HG02798 (cell line): ENCODE measurements around the gene IL37.
"Not testable (repeated sequence)": the region's sequence is repeated elsewhere in the genome, so short reads cannot be mapped to it uniquely, and the experiment has no call there.

Experiments used
- ATAC-seq: cut with Tn5 transposase; IDR thresholded peaks from one replicate; pipeline ENCODE4 v1.9.1; 2021; ENCODE audit warnings: mild to moderate bottlenecking; ENCODE audit not compliant: unreplicated experiment, poor library complexity

IL37 gene

DNA sequence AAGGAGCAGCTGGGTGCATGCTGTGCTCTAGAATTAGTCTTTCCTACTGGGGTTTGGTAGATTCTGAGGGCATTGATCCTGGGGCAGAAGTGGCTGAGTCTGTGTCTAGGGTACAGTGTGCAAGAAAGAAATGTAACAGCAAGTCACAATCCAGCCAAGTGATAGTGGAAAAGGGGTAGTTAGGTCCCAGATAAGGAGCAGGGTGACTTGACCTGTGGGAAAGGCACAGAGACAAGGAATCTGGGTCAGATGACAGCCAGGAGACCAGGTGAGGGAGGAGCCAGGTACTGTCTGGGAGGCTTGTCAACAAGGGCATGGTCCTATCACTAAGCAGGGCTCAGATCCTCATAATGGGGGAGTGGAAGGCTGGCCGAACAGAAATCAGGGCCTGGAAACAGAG is 8.1 kb downstream of the IL37 start:
- ATAC-seq = no peak

DNA sequence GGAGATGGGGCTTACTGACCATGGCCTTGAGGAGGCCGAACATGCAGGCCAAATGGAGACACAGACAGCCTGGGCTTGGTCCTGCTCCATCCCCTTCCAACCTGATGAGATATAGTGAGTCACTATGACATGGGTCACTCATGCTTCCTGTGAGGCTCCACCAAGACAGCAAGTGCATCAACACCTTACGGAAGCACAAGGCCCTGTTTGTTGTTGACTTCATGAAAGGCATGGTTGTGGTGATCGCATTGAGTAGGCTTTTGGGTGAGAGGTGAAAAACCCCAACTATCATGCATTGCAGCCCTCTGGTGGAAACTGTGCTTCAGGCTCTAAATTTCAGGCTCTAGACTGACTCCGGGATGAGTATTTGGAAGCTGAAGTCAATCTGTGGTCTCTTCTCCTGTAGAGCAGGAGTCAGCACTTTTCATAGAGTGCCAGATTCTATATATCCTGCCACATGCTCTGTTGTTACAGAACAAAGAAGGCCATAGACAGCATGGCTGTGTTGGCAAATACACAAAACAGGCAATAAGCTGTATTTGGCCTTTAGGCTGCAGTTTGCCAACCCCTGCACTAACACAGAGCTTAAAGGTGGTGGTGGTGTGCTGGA is 10.1 kb downstream of the IL37 start:
- no peak for ATAC-seq

DNA sequence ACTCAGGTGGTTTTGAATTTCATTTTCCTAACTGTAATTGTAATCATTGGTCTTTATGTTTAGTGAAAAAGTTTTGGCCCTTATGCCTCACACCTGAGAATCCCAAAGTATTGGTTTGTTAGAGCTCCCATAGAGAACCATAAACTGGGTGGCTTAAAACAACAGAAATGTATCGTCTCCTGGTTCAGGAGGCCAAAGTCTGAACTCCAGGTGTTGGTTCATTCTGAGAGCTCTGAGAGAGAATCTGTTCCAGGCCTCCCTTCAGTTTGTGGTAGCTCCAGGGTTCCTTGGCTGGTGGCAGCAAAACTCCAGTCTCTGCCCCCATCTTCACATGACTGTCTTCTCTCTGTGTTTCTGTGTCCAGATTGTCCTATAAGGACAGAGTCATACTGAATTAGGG is 11.0 kb downstream of the IL37 start:
- no peak for ATAC-seq

DNA sequence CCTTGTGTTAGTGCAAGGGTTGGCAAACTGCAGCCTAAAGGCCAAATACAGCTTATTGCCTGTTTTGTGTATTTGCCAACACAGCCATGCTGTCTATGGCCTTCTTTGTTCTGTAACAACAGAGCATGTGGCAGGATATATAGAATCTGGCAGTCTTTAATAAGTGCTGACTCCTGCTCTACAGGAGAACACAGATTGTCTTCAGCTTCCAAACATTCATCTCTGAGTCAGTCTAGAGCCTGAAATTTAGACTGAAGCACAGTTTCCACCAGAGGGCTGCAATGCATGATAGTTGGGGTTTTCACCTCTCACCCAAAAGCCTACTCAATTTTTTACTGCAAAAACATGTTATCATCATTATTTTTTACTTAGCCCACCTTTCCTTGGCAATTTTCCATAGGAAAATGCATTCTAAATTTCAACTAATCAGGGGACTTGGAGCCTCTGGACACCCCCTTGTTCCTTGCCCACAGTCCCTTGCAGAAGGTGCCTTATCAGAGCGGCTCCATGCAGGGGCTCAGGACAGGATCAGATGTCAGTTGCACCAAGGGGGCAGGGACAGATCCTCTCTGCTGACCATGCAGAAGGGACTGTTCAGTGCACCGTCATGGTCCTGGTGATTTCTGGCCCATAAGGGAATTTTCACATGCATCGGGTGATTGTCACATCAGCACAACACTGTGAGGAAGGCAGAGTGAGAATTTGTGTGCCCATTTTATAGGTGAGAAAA is 12.4 kb downstream of the IL37 start:
- ATAC-seq = no peak

DNA sequence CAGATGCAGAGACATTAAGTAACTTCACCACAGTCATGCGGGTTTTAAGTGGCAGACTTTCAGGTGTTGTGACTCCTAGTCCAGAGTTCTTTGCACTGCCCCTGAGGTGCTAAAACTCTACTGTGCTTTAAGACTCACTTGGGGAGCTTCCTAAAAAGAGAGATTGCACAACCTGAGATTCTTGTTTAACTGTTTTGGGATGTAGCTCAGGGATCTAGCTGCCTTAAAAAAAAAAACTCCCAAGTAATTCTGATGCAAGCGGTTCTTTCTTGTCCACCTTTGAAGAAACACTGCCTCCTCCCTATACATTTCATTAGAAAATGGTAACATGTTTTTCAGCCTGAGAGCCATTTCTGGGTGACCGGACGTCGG is 13.0 kb downstream of the IL37 start:
- no peak for ATAC-seq

DNA sequence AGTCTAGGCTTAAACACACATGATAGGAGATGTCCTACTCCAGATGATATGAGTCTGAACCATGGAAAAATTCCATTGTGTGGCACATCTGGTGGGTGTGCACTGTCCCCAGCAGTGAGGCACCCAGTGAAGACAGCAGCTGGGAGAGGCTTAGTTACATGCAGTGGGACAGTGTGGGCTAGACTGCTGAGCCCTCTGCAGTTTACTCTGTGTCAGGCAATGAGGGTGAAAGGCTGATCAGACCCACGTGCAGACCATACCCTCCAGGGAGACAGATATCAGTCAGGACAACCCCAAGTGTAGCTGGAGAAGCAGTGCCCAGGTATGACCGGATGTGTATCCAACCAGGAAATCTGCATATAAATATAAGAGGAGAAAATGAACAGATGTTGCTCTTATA is 13.4 kb downstream of the IL37 start:
- ATAC-seq = no peak

- ATAC-seq = no peak
Measured at GRCh38 chr2:112924821-112925220, 13.9 kb downstream of the IL37 start.

DNA sequence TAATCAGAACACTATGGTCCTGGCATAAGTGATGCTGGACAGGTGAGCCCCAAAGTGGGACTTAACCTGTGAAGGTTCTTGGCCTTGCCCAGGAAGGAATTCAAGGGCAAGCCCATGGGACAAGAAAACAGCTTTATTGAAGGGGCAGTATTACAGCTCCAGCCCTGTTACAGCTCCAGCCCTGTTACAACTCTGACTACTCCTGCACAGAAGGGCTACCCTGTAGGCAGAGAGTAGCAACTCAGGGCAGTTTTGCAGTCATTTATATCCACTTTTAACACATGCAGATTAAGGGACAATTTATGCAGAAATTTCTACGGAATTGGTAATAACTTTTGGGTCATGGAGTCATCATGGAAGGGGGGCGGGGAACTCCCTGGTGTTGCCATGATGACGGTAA is 15.7 kb downstream of the IL37 start:
- ATAC-seq = no peak

DNA sequence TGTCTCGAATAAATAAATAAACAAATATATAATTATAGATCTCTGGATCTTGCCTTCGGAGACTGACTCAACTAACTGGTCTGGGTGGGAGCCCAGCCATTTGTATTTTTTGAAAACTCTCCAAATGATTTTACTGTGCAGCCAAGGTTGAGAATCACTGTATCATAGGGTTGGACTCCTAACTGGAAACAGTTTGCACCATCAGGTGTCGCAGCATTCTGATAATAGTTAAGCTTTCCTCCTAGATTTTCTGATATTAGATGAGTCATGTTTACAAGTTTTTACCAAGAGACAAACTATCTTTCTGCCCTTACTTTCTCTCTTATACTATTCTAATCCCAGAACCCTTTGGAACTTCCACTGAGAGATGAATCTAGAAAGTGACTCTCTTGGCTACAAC is 16.8 kb downstream of the IL37 start:
- no peak for ATAC-seq

DNA sequence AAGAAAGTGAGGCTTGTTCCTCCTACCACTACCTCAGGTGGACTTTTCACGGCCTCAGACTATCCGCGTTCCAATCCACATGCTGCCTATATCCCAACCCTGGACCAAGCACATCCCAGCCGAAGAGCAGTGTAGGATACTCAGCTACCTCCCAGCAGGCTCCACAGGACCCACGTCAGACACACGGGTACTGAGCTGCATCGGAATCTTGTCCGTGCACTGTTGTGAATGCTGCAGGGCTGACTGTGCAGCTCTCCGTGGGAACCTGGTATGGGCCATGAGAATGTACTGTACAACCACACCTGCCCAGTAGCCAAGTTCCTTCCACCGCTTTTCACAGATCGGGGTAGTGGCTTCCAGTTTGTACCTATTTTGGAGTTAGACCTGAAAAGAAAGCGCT is 22.3 kb downstream of the IL37 start:
- no peak for ATAC-seq

- not testable (repeated sequence) for ATAC-seq
Measured at GRCh38 chr2:112934117-112934516, 23.2 kb downstream of the IL37 start.

DNA sequence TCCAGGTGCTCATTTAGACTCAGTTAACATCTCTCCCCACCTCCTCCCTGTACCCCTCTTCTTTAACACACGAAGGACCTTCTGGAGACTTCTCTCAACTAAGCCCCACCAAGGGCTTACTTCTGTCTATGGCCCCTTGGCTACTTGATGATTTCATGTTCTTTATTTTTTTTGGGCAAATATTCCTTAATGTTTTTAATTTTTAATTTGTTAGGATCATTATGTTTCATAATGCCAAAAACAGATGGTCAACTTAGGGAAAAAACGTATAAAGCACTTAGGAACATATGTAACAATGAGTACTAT is 25.9 kb downstream of the IL37 start:
- ATAC-seq = no peak

- ATAC-seq = no peak
Measured at GRCh38 chr2:112938904-112939303, 27.9 kb downstream of the IL37 start.

DNA sequence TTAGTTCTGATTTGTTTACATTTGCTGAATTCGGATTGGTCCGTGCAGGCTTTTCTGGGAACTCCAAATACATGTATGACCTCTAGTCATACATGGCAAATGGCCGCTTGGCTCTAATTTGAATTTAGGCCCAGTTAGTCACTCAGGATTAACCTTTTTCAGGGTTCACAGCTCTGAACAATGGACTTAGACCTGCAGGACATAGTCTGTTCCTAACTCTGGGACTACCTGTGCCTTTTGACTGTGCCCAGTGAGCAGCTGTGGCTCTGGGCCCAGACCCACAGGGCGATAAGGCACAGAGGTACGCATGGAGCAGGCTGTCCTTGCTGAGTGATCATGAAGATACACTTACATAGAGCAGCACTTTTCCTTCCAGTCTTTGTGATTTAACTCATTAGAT is 28.5 kb downstream of the IL37 start:
- no peak for ATAC-seq

DNA sequence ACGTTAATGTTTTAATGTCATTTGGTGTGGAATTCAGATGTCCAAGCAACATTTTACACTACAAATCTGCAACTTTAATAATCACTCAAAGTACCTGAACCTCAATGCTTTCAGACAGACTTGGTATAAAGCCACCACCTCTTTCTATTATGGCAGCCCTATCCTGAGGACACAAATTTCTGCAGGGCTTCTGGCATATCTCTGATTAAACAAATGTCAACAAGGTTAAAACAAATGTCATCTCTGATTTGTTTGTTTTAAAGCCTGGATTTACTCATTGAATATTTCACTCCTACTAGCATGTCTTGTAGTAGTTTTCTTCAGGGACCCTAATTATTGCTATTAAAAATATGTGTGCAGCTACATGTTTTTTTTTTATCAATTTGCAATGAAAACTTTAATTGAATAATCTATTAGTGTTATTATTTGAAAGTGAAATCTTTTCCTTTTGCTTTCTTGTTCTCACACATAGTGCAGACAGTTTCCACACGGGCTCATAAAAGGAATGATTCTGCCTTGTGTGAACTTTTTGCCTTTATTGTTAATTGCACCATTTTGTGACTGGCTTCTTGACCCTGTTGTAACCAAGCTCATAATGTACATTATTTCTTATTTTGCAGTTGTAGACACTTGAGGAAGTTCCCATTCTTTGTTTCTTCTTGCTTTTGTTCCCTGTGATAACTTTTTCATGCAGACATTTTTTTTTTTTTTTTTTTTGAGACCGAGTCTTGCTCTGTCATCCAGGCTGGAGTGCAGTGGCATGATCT is 30.1 kb downstream of the IL37 start:
- ATAC-seq = no peak

DNA sequence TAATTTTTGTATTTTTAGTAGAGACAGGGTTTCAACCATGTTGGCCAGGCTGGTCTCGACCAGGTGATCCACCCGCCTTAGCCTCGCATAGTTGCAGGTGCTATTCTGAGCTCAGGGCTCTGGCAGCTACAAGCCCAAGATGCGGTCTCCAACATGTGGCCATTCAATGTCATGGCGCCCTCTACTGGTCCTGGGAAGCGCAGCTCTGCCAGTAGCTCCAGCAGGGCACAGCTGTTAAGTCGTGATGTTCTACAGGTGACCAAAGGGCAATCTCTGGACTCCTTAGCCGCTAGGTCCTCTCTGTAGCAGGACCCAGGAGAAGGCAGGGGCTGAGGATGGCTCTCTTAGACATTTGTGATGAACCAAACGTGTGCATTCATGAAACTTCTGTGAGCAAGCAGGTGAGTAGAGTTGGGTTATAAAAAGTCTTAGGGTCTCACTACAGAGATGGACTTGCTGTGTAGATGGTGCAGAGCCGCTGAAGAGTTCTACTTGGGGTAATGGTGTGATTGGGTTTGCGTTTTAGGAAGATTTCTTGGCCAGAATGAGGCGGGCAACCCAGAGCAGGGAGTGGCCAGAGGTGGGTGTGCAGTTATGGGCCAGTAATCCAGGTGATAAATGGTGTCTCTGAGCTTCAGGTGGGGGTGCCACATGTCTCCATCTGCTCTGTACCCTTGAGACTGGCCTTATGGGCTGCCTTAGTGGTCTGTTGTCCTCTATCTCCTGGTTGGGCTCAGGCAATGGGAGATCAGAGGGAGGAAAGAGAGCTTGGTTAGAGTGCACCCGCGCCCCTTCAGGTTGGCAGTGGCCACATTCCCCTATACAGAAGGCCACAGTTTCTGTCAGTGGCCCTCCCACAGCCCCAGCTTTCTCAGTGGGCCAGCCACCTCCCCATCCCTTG is 31.0 kb downstream of the IL37 start:
- ATAC-seq = peak; percentile 94

- ATAC-seq = no peak
Measured at GRCh38 chr2:112942654-112943002, 31.7 kb downstream of the IL37 start.

GRCh38 chr2:112944971-112945370 is 34.0 kb downstream of the IL37 start:
- ATAC-seq = no peak

DNA sequence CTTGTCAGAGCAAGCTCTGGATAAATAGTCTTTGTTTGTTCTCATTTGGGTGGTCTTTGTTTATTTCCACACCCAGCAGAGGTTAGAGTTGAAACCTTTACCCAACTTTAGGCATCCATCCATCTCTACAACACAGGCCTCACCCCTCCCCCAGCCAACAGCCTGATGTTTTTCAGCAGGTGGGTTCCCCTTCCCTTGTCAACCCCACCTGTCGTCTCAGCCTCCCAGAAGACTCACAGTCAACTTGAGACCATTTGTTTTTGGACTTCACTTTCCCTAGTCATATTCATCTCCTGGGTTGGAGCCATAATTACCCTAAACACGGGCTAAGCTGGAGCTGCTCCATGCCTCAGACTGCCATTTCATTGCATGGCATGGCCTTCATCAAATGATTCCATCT is 35.1 kb downstream of the IL37 start:
- ATAC-seq = no peak

GRCh38 chr2:112947374-112947773 is 36.4 kb downstream of the IL37 start:
- no peak for ATAC-seq

DNA sequence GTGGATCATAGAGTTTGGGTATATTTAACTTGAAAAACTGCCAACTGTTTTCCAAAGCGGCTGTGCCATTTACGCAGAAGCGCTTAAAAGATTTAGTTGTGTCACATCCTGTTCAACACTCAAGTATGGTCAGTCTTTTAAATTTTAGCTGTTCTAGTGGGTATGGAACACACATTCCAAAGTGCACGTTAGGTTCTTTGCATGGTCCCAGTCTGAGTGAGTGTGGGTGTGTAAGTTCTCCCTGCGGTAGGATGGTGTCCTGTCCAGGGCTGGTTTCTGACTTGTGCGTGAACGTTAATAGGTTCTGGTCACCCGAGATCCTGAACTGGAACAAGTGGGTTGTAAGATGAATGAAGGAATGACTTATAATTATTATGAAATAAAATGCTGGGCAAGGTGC is 38.5 kb downstream of the IL37 start:
- no peak for ATAC-seq
